ENCODE measurements around the gene ZBTB37.
"Not testable (repeated sequence)": the region's sequence is repeated elsewhere in the genome, so short reads cannot be mapped to it uniquely, and the experiment has no call there.

ZBTB37 gene

DNA sequence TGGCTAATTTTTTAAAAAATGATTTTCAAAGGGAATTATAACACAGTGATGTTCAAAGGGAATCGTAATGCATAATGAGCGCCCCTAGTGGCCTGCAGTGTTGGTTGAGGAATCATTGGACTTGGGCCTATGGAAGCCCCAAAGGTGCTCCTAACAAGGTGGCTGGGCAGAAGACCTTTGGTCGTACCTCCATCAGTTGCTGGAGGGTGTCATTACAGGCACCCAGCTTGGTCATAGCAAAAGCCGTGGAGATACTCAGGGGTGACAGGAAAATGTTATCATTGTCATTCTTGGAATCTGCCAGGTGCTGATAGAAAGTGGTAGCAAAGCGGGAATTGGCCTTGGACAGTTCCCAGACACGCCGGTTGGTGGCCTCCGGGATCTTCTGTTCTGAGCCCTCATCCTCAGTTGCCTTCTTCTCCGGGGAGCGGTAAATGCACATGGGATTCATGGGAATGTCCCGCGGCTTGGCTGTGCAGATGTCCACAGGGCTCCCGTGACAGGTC is 46.2 kb downstream of the ZBTB37 start:
- peak; percentile 26 for DNase-seq

DNA sequence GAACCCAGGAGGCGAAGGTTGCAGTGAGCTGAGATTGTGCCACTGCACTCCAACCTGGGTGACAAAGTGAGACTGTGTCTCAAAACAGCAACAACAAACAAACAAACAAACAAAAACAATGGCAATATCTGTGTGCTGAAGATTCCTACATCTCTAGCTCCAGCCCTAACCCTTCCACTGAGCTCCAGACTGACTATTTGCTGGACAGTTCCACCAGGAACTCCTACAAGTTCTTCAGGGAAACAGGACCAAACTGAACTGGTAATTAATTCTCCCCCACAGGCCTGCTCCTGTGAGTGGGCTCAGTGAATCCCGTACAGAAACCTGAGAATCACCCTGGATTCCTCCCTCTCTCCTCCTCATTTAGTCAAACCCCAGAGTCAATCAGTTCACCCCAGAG is 47.4 kb downstream of the ZBTB37 start:
- no peak for DNase-seq

DNA sequence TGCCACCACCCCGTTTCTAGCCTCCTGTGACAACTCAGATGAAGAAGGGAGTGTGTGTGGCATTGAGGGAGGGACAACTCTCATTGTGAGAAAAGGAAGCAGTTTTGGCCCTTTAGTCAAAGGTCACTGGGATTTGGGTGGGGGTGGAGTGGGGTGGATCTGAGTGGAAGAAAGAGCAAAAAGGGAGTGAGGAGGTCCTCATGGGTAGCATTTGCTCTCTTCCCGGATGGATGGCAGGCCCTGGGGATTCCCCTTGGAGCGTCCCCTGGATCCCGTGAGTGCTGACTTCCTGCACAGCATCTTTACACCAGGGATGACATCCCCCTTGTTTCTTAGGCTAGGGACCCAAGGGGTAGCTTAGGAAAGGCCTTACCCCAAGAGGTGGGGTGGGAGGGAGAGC is 48.5 kb downstream of the ZBTB37 start:
- DNase-seq: no peak

DNA sequence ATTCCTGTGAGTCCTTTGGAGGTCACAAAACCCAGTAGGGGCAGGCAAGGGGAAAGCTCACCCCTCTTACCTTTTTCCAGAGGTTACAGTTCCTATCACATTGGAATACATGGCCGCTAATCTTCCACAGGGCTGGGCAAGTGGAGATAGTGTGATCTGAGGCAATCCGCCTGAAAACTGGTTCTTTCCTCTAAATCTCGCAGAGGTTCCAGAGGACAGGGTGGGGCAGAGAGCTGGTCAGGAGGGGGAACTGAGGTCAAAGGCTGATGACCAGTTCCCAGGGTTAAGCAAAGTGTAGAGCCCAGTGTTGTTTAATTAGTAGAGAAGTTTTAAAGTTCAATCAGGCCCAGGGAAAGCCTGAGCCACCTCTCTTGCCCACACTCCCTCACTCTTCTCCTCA is 49.0 kb downstream of the ZBTB37 start, which contains the start of gene SERPINC1:
SERPINC1 (minus strand) TSS at position 179 of the 400 bp plus-strand sequence; CDS start at position 111, 68 bp downstream.
- DNase-seq: no peak

DNA sequence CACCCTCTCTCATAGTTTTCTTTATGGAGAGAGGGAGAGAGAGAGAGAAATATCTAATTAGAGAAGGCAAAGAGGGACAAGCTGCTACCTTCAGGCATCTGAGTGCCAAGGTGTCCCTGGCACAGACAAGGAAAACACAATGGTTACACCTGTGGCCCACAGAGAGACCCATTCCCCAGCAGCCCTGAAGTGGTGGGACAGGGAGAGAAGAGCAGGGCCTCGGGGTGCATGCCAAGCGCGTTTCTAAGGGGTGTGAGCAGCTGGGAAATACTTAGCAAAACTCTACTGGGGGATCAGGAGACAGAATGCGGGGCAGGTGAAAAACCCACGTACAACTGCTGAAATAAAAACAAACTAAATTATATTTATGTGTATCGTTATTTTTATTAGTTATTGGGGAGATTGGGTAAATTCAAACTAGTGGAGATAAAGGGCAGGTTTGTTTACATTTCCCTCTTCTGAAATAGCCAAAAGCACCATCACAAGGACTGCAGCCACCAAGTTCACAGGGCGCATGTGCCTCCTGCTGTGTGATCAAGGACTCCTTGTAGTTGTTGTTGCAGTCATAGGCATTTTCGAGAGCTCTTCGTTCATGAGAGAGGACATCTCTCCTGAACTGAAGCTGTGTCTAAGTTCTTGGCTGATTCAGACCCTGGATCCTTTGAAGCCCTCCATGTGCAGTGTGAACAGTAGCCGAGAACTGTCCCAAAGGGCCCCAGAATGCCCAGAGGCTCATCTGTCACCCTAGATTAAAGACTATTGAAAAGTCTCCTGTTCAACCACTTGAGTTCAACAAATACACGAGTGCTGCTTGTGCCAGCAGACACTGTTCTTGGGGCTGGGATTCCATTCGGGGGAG is 49.7 kb downstream of the ZBTB37 start:
- no peak for DNase-seq

DNA sequence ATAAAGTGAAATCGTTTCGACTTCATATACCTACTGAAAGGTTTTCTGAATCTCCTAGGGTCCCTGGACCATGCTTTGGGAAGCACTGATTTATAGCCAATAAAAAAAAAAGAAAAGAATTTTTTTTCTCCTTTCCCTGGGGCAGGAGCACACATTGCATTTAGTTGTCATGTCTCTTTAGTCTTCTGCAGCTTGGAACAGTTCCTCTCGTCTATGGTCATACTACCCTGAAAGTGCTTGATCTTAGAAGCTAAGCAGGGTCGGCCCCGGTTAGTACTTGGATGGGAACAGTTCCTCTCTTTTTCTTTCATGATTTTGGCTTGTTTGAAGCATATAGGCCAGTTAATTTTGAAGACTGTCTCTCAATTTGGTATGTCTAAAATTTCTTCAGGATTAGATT is 52.7 kb downstream of the ZBTB37 start:
- DNase-seq: no peak

DNA sequence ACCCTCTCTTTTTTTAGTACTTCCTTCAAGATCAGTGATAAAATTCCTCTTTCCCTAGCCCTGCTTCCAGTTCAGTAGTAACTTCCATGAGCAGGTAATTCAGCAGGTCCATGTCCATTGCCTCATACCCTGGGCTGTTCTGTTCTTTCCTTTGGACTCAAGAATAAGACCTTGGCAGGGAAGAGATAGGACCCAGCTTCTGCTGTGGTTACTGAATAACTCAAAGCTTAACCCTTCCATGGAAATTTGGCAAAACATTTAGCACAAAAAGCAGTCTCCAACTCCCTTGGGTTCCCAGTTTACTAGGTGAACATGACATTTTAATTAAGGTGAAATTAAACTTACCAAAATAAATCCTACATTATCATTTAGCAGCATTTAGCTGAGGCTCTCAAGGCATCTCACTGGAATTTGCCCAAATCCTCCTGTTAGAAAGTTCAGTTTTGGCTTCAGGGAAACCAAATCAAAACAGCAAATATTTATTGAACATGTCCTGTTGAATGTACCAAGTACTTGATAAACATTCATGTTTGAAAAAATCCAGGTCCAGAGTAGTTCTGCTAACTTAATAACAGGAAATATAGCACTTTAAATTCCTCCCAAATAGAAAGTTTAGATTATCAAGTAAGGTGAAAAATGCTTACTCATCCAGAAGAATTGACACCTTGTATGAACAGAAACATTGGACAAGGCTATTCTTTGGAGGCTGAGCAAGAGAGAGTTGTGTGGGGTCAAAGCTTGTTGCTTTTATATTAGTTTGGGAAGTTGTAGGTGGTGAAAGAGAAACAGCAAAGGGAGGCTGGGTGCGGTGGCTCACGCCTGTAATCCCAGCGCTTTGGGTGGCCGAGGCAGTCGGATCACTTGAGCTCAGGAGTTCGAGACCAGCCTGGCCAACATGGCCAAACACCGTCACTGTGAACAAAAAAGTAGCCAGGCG is 57.4 kb downstream of the ZBTB37 start:
- no peak for DNase-seq

DNA sequence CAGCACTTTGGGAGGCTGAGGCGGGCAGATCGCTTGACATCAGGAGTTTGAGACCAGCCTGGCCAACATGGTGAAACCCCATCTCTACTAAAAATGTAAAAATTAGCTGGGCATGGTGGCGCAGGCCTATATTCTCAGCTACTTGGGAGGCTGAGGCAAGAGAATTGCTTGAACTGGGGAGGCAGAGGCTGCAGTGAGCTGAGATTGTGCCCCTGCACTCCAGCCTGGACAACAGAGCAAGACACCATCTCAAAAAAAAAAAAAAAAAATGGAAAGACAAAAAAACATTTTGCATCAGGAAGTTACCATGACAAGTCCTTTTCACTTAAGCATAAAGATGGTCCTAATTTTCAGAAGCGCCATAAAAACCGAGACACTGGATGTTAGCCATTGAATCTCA is 62.4 kb downstream of the ZBTB37 start:
- DNase-seq: not testable (repeated sequence)

DNA sequence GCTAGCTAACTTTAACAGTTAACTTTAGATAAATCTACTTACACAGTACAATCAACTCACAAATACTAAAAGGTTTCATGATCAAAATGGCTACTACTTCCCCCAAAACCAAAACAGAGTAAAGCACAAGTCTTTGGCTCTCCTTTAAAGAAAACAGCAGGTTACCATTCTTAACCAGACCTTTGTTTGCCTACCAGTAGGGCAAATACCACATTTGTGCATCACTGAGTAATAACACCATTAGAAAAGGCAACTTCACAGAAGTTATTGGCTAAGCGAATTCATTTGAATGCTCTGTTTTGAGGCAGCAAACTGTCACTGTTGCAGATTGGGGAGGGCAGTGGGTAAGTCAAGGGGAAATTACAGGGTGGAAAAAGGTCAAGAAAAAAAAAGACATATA is 66.3 kb downstream of the ZBTB37 start:
- no peak for DNase-seq

DNA sequence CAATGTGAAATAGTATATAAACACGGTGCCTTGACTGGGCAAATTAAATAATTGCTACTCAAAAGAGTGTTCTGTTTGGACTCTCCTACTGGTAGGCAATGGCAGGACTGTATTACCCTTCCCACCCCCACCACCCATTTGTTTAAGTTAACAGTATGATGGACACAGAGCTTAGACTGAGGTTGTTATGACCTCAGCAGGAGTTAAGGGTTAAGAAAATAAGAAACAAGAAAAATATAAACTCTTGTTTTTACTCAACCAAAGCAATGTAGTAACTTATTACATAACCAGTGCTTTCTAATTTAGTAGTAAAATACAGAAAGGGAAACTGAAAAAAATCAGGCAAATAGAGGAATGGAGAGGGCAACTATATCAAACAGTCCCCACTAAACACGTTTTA is 68.9 kb downstream of the ZBTB37 start:
- DNase-seq: no peak

DNA sequence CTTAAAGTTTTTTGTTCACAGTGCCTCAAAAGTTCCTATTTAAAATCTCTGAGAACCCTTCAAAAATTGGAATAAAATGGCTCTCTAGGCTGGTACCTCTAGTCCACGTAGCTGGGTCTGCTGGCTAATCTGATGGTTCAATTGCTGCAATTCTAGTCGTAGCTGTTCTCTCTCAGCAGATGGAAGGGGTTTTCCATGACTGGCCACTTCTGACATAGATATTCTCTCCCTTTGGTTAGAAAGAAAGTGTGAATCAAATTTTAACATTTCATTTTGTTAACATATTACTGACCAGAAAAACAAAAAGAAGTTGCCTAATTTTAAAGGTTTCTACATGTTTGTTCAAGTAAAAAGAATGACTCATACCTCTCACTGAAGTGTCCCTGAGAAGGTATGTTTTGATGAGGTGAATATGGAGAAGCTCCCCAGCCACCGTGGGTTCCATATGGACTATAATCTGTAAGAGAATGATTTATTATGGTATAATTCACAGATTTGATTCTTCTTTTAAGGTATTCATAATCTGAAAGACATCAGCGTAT is 78.3 kb downstream of the ZBTB37 start:
- no peak for DNase-seq

DNA sequence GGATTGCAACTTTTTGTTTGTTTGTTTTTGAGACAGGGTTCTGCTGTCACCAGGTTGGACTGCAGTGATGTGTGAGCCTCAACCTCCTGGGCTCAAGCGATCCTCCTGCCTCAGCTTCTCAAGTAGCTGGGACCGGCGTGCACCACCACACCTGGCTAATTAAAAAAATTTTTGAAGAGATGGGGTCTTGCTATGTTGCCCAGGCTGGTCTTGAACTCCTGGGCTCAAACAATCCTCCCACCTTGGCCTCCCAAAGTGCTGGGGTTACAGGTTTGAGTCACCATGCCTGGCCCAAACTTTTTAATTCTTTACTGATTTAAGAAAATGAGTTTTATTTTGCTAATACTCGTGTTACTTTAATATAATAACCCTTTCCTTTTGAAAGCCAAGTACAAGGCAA is 80.4 kb downstream of the ZBTB37 start:
- DNase-seq: no peak

Measured in stimulated activated CD4-positive, alpha-beta T cell treated with anti-CD3 and anti-CD28 coated beads, Interleukin-1b, Interleukin-23, amount 100 ng/mL, for 48 hours (primary cell).